Erythroblast (primary cell): Measurements from ENCODE around the gene SGIP1.

ENCODE experiments used
- GATA1 ChIP-seq: IDR thresholded peaks from 2 replicates; pipeline ENCODE4 v1.6.1; 2011; ENCODE audit warnings: low read depth, mild to moderate bottlenecking, control low read depth, low read length, moderate library complexity
- POLR2A ChIP-seq: IDR thresholded peaks from 2 replicates; pipeline ENCODE4 v1.6.1; 2011; ENCODE audit warnings: mild to moderate bottlenecking, low read length

DNA sequence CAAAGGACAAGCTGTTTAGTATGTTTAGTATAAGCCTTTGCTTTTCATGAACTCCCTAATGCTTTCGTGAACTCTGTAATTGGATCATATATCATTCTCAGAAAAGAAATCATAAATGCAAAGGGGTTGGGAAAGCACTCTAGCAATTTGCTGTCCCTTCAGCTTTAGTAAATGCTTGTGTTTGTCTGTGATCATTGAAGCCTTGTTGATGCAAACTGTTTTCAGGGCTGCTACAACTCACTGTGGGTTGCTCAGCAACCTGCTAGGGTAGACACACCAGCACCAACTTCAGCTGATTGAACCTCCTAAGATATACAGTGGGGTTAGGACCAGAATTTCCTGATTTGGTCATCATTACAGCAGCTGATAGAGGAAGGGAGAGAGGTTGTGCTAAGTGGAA is 95.0 kb downstream of the SGIP1 start:
- no peak for TF ChIP-seq POLR2A
- TF ChIP-seq GATA1: no peak
